H9 (cell line): Measurements from ENCODE around the gene RAD51. TPM values are rescaled to one million over a fixed set of nuclear protein-coding genes. Genes with fewer than 3 reads are reported as not detected.

Experiments
- DNase-seq: peaks from one replicate; pipeline ENCODE4 v3.0.0-alpha.2; 2017
- H2AFZ ChIP-seq: one replicate; pipeline ENCODE4 v1.6.1; 2013; ENCODE audit warnings: mild to moderate bottlenecking, low read length, control low read depth, moderate library complexity
- H2AK5ac ChIP-seq: 2 replicates; pipeline ENCODE4 v1.6.1; 2013; ENCODE audit warnings: low read length, control low read depth, mixed read lengths; ENCODE audit not compliant: insufficient read length
- H2BK120ac ChIP-seq: one replicate; pipeline ENCODE4 v1.6.1; 2013; ENCODE audit warnings: low read depth, mild to moderate bottlenecking, low read length, control low read depth, inconsistent platforms; ENCODE audit not compliant: poor library complexity, severe bottlenecking
- H2BK12ac ChIP-seq: 2 replicates; pipeline ENCODE4 v1.6.1; 2013; ENCODE audit warnings: low read length, control low read depth, mixed read lengths, low read depth; ENCODE audit not compliant: insufficient read length
- H2BK15ac ChIP-seq: 2 replicates; pipeline ENCODE4 v1.6.1; 2013; ENCODE audit warnings: low read depth, low read length, control low read depth
- H2BK20ac ChIP-seq: one replicate; pipeline ENCODE4 v1.6.1; 2013; ENCODE audit warnings: low read depth, mild to moderate bottlenecking, low read length, control low read depth, inconsistent platforms; ENCODE audit not compliant: poor library complexity, severe bottlenecking
- H2BK5ac ChIP-seq: 2 replicates; pipeline ENCODE4 v1.6.1; 2013; ENCODE audit warnings: low read length, control low read depth, mixed read lengths; ENCODE audit not compliant: insufficient read length
- H3K14ac ChIP-seq: 2 replicates; pipeline ENCODE4 v1.6.1; 2013; ENCODE audit warnings: low read length, control low read depth; ENCODE audit not compliant: insufficient read depth
- H3K18ac ChIP-seq: 2 replicates; pipeline ENCODE4 v1.6.1; 2013; ENCODE audit warnings: low read depth, mild to moderate bottlenecking, mixed read lengths, low read length, control low read depth; ENCODE audit not compliant: insufficient read length
- H3K23ac ChIP-seq: 2 replicates; pipeline ENCODE4 v1.6.1; 2013; ENCODE audit warnings: low read length, control low read depth, mixed read lengths, low read depth; ENCODE audit not compliant: insufficient read length
- H3K23me2 ChIP-seq: 2 replicates; pipeline ENCODE4 v1.6.1; 2013; ENCODE audit warnings: low read depth, mild to moderate bottlenecking, mixed read lengths, low read length, control low read depth; ENCODE audit not compliant: insufficient read length, poor library complexity, severe bottlenecking
- H3K27ac ChIP-seq: 2 replicates; pipeline ENCODE4 v1.5.1; 2013; ENCODE audit warnings: low read length, control low read depth, mixed read lengths, low read depth; ENCODE audit not compliant: insufficient read length
- H3K27me3 ChIP-seq: 2 replicates; pipeline ENCODE4 v1.6.1; 2013; ENCODE audit warnings: low read length, control low read depth, inconsistent platforms; ENCODE audit not compliant: insufficient read depth
- H3K4ac ChIP-seq: 2 replicates; pipeline ENCODE4 v1.6.1; 2013; ENCODE audit warnings: low read depth, mild to moderate bottlenecking, control low read depth, inconsistent platforms, low read length, moderate library complexity
- H3K4me1 ChIP-seq: 2 replicates; pipeline ENCODE4 v1.6.1; 2013; ENCODE audit warnings: low read length, control low read depth, inconsistent platforms; ENCODE audit not compliant: insufficient read depth
- H3K4me2 ChIP-seq: 2 replicates; pipeline ENCODE4 v1.6.1; 2013; ENCODE audit warnings: low read length, control low read depth, mixed read lengths; ENCODE audit not compliant: insufficient read length, insufficient read depth
- H3K56ac ChIP-seq: 2 replicates; pipeline ENCODE4 v1.6.1; 2013; ENCODE audit warnings: low read depth, mild to moderate bottlenecking, mixed read lengths, low read length, control low read depth; ENCODE audit not compliant: insufficient read length
- H3K79me1 ChIP-seq: 2 replicates; pipeline ENCODE4 v1.6.1; 2013; ENCODE audit warnings: low read depth, mild to moderate bottlenecking, moderate library complexity, low read length, control low read depth, inconsistent platforms; ENCODE audit not compliant: insufficient read depth, poor library complexity, severe bottlenecking
- H3K79me2 ChIP-seq: 2 replicates; pipeline ENCODE4 v1.6.1; 2013; ENCODE audit warnings: low read length, control low read depth, inconsistent platforms; ENCODE audit not compliant: insufficient read depth
- H3K9ac ChIP-seq: 2 replicates; pipeline ENCODE4 v1.6.1; 2013; ENCODE audit warnings: low read length, control low read depth, mixed read lengths; ENCODE audit not compliant: insufficient read length; ENCODE audit errors: extremely low read depth
- H3K9me3 ChIP-seq: one replicate; pipeline ENCODE4 v1.6.1; 2013; ENCODE audit warnings: low read depth, low read length, inconsistent platforms; ENCODE audit not compliant: control insufficient read depth
- H3T11ph ChIP-seq: one replicate; pipeline ENCODE4 v1.6.1; 2013; ENCODE audit warnings: mild to moderate bottlenecking, low read length, control low read depth, inconsistent platforms
- H4K20me1 ChIP-seq: one replicate; pipeline ENCODE4 v1.6.1; 2013; ENCODE audit not compliant: control insufficient read depth, insufficient read length, insufficient read depth
- H4K5ac ChIP-seq: 2 replicates; pipeline ENCODE4 v1.6.1; 2013; ENCODE audit warnings: low read depth, mild to moderate bottlenecking, mixed read lengths, low read length, control low read depth; ENCODE audit not compliant: insufficient read length
- H4K8ac ChIP-seq: replicated peaks from 2 replicates; pipeline ENCODE4 v1.6.1; 2013; ENCODE audit warnings: low read length, control low read depth, mixed read lengths, low read depth; ENCODE audit not compliant: insufficient read length
- H4K91ac ChIP-seq: 2 replicates; pipeline ENCODE4 v1.6.1; 2013; ENCODE audit warnings: low read depth, mild to moderate bottlenecking, moderate library complexity, mixed read lengths, low read length, control low read depth; ENCODE audit not compliant: insufficient read length
- H3K27ac Mint-ChIP-seq, 3 experiments: 2 replicates in 2 of 3; 3 replicates in 1 of 3; pipeline ENCODE4 v1.8.0; 2020 to 2021; ENCODE audit warnings: mixed read lengths in 3 of 3, mild to moderate bottlenecking in 1 of 3, moderate library complexity in 1 of 3
- H3K27me3 Mint-ChIP-seq: 2 replicates; pipeline ENCODE4 v1.8.0; 2021; ENCODE audit warnings: low read depth, mild to moderate bottlenecking, moderate library complexity, mixed read lengths
- H3K36me3 Mint-ChIP-seq, 3 experiments: 2 replicates in 2 of 3; 3 replicates in 1 of 3; pipeline ENCODE4 v1.8.0; 2020 to 2021; ENCODE audit warnings: low read depth in 3 of 3, mixed read lengths in 3 of 3; ENCODE audit not compliant: insufficient read depth in 1 of 3
- H3K4me1 Mint-ChIP-seq, 2 experiments: 2 replicates each; pipeline ENCODE4 v1.8.0; 2020; ENCODE audit warnings: mixed read lengths in 2 of 2
- H3K4me3 Mint-ChIP-seq, 2 experiments: 2 replicates in 1 of 2; 3 replicates in 1 of 2; pipeline ENCODE4 v1.8.0; 2020 to 2021; ENCODE audit warnings: mild to moderate bottlenecking in 2 of 2, mixed read lengths in 2 of 2, moderate library complexity in 1 of 2
- H3K9me3 Mint-ChIP-seq, 2 experiments: 2 replicates in 1 of 2; 3 replicates in 1 of 2; pipeline ENCODE4 v1.8.0; 2020; ENCODE audit warnings: mild to moderate bottlenecking in 2 of 2, mixed read lengths in 2 of 2, moderate library complexity in 1 of 2
- WGBS: extraction: QIAGEN DNeasy Blood & Tissue Kit; methylation state at CpG from one replicate; pipeline ENCODE4 v1.1.7; 2013; ENCODE audit warnings: missing lambda C conversion rate, low lambda C conversion rate, mixed read lengths; ENCODE audit not compliant: insufficient read length; ENCODE audit errors: extremely low coverage; 5-methylcytosine and 5-hydroxymethylcytosine counted together
- total RNA-seq: library from RNA; stranded (reverse); gene quantifications from 2 replicates; pipeline ENCODE4 v1.2.1, GENCODE V29; 2021
- TF ChIP-seq, protein P1 (sequence below): fragments of 200-600 bp; sonication (generic); conservative IDR thresholded peaks from 3 replicates; pipeline ENCODE4 v1.8.0; 2021; ENCODE audit warnings: antibody characterized with exemption, mild to moderate bottlenecking

Gene RAD51
- total RNA-seq, 1 experiment from 2014 or later, result 39.2 TPM

DNA sequence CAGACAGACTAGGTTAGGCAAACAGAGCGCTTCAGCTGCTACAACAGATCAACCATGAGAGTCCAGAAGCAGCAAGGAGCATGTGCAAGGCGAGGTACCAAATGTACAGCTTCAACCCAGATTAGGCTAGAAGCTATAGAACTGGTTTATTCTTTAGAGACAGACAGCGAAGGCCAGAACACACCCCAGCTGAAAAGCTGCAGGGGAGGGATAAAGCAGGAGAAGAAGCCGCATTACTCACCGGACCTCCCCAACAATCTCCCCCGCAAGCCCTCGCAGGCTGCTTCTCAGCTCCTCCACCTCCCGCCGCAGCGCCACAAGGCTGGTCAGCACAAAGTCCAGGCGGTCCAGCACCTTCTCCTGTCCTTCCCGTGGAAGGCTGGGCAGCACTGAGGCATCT lies 56.8 kb downstream of the RAD51 start:
- Mint-ChIP-seq H3K36me3 (peaks cover 4 to 20% (median 14%) of the 10 kb centered on the region in 3 experiments; a peak in 5 of 7 replicates), H3K4me3 (no peak overlapping the region), H3K27ac (no peak overlapping the region)

More for the DNA sequence above, 56.8 kb downstream of the RAD51 start:
- H3K27ac ChIP-seq, result no peak overlapping the region
- no peak overlapping the region for H3K23ac ChIP-seq
- Mint-ChIP-seq H3K27me3 (no peaks in the 10 kb centered on the region), H3K4me1 (peaks cover 10 to 20% of the 10 kb centered on the region in 2 experiments), H3K9me3 (no peaks in the 10 kb centered on the region)
- no peak for DNase-seq
- H3K4me1 ChIP-seq, result no peaks in the 10 kb centered on the region
- no peak overlapping the region for H2BK12ac ChIP-seq
- H2BK15ac ChIP-seq, result no peak overlapping the region
- no peak overlapping the region for H2BK120ac ChIP-seq
- H3K4me2 ChIP-seq, result no peak overlapping the region
- no peaks in the 10 kb centered on the region for H3K79me1 ChIP-seq
- no peak overlapping the region for H4K5ac ChIP-seq
- H3K23me2 ChIP-seq, result peaks cover 3% of the 10 kb centered on the region
- TF ChIP-seq, protein P1, sequence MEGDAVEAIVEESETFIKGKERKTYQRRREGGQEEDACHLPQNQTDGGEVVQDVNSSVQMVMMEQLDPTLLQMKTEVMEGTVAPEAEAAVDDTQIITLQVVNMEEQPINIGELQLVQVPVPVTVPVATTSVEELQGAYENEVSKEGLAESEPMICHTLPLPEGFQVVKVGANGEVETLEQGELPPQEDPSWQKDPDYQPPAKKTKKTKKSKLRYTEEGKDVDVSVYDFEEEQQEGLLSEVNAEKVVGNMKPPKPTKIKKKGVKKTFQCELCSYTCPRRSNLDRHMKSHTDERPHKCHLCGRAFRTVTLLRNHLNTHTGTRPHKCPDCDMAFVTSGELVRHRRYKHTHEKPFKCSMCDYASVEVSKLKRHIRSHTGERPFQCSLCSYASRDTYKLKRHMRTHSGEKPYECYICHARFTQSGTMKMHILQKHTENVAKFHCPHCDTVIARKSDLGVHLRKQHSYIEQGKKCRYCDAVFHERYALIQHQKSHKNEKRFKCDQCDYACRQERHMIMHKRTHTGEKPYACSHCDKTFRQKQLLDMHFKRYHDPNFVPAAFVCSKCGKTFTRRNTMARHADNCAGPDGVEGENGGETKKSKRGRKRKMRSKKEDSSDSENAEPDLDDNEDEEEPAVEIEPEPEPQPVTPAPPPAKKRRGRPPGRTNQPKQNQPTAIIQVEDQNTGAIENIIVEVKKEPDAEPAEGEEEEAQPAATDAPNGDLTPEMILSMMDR, result no peak
- no peaks in the 10 kb centered on the region for H3K9me3 ChIP-seq
- no peak overlapping the region for H4K8ac ChIP-seq
- no peaks in the 10 kb centered on the region for H4K20me1 ChIP-seq
- H3K27me3 ChIP-seq, result no peaks in the 10 kb centered on the region
- no peak overlapping the region for H3K4ac ChIP-seq
- no peak overlapping the region for H3K9ac ChIP-seq
- no peak overlapping the region for H3K56ac ChIP-seq
- H3K14ac ChIP-seq, result no peak overlapping the region
- no peaks in the 10 kb centered on the region for H3K79me2 ChIP-seq
- WGBS, result no CpG with 5 or more reads among the region's 12 CpGs
- no peak overlapping the region for H2AK5ac ChIP-seq
- H2BK5ac ChIP-seq, result no peak overlapping the region
- no peak overlapping the region for H3T11ph ChIP-seq
- H3K18ac ChIP-seq, result no peak overlapping the region
- no peak overlapping the region for H2BK20ac ChIP-seq
- no peak overlapping the region for H4K91ac ChIP-seq
- no peak overlapping the region for H2AFZ ChIP-seq
